K562 (cell line): ENCODE data around the gene MYO1A. TPM values are rescaled to one million over a fixed set of nuclear protein-coding genes. Genes with fewer than 3 reads are reported as not detected.

Experiments used
- ATAC-seq: fragments of 200-7000 bp; cut with Tn5 transposase; 3 replicates; pipeline ENCODE4 v1.9.1; 2020; ENCODE audit warnings: moderate library complexity
- BruUV-seq: library from RNA; stranded (reverse); fragments of 400-500 nt; replicated peaks from 2 replicates; lab custom pipeline; 2021; lab: Mats Ljungman, UMichigan
- CTCF ChIA-PET: fragments of 300-600 bp; formaldehyde crosslinking; extraction: SDS; loops from one replicate; lab custom pipeline; 2021; ENCODE audit warnings: low intra/inter-chr PET ratio; lab: Yijun Ruan, JAX
- POLR2A ChIA-PET: fragments of 300-600, 350-650 bp; sonication (Branson Sonifier 250); formaldehyde crosslinking; extraction: SDS; loops from one replicate; lab custom pipeline; 2021; ENCODE audit warnings: antibody characterized with exemption, inconsistent platforms; lab: Yijun Ruan, JAX
- DNase-seq, 4 experiments: peaks; one replicate each; pipeline versions ENCODE4 v3.0.0 to v3.0.0-alpha.2; 2011 to 2018; ENCODE audit warnings: low spot score in 3 of 4, mixed read lengths in 3 of 4; ENCODE audit errors: extremely low read depth in 1 of 4
- FAIRE-seq: peaks from 2 replicates; lab custom pipeline; 2011; peaks lifted over from hg19 to GRCh38; lab: Jason Lieb, UNC
- H2AFZ ChIP-seq: 2 replicates; pipeline ENCODE4 v1.6.0; 2011; ENCODE audit warnings: low read depth, low read length, control low read depth, inconsistent platforms
- H3K27ac ChIP-seq: fragments of 200-600 bp; 3 replicates; pipeline ENCODE4 v1.8.0; 2011; ENCODE audit warnings: low read depth, mild to moderate bottlenecking, control low read depth, inconsistent platforms, low read length, moderate library complexity, mixed read lengths; ENCODE audit errors: extremely low read depth
- H3K27me3 ChIP-seq, 2 experiments: fragments of 300-600 bp in 1 of 2; 2 replicates in 1 of 2; 3 replicates in 1 of 2; pipeline versions ENCODE4 v1.6.0 to v1.8.0; 2011; ENCODE audit warnings: inconsistent platforms in 2 of 2, low read length in 2 of 2, mild to moderate bottlenecking in 1 of 2, mixed read lengths in 1 of 2, moderate library complexity in 1 of 2; ENCODE audit not compliant: control insufficient read depth in 2 of 2, insufficient read depth in 2 of 2
- H3K36me3 ChIP-seq: fragments of 300-600 bp; 3 replicates; pipeline ENCODE4 v1.8.0; 2011; ENCODE audit warnings: mild to moderate bottlenecking, low read length, inconsistent platforms; ENCODE audit not compliant: control insufficient read depth, insufficient read depth
- H3K4me1 ChIP-seq, 2 experiments: fragments of 200-600 bp in 1 of 2; replicated peaks in 1 of 2; 2 replicates in 1 of 2; 3 replicates in 1 of 2; pipeline versions ENCODE4 v1.5.1 to v1.8.0; 2011; ENCODE audit warnings: inconsistent platforms in 2 of 2, low read length in 2 of 2, mild to moderate bottlenecking in 1 of 2, mixed read lengths in 1 of 2, moderate library complexity in 1 of 2; ENCODE audit not compliant: control insufficient read depth in 2 of 2, insufficient read depth in 2 of 2
- H3K4me2 ChIP-seq: 2 replicates; pipeline ENCODE4 v1.6.1; 2011; ENCODE audit warnings: low read length, control low read depth, inconsistent platforms, mixed read lengths; ENCODE audit not compliant: insufficient read depth
- H3K4me3 ChIP-seq: fragments of 200-600 bp; sonication (generic), shearing (Covaris generic); 2 replicates; pipeline ENCODE4 v1.5.1; 2016; ENCODE audit warnings: control low read depth, inconsistent platforms
- H3K79me2 ChIP-seq: fragments of 200-600 bp; 3 replicates; pipeline ENCODE4 v1.8.0; 2011; ENCODE audit warnings: low read length, inconsistent platforms; ENCODE audit not compliant: control insufficient read depth, insufficient read depth
- H3K9ac ChIP-seq, 2 experiments: 2 replicates each; pipeline versions ENCODE4 v1.6.0 to v1.6.1; 2011; ENCODE audit warnings: low read depth in 2 of 2, low read length in 2 of 2, control low read depth in 1 of 2, inconsistent platforms in 1 of 2, mild to moderate bottlenecking in 1 of 2, mixed read lengths in 1 of 2; ENCODE audit not compliant: insufficient read depth in 1 of 2
- H3K9me1 ChIP-seq: one replicate; pipeline ENCODE4 v1.6.0; 2011; ENCODE audit warnings: inconsistent platforms, mild to moderate bottlenecking, low read length, moderate library complexity; ENCODE audit not compliant: control insufficient read depth, insufficient read depth
- H3K9me3 ChIP-seq: replicated peaks from 2 replicates; pipeline ENCODE4 v1.5.1; 2011; ENCODE audit warnings: low read depth, low read length, inconsistent platforms; ENCODE audit not compliant: control insufficient read depth, insufficient read depth
- H4K20me1 ChIP-seq: replicated peaks from 2 replicates; pipeline ENCODE4 v1.6.1; 2011; ENCODE audit warnings: low read length, inconsistent platforms, mixed read lengths; ENCODE audit not compliant: control insufficient read depth, insufficient read depth
- ATF7 ChIP-seq: fragments of 450-650 bp; IDR thresholded peaks from 2 replicates; pipeline ENCODE4 v1.7.1; 2014; ENCODE audit warnings: mild to moderate bottlenecking, moderate library complexity
- CC2D1A ChIP-seq: fragments of 450-650 bp; IDR thresholded peaks from 2 replicates; pipeline ENCODE4 v1.6.1; 2017; ENCODE audit warnings: mild to moderate bottlenecking
- CXXC5 ChIP-seq: fragments of 250-450 bp; sonication (Bioruptor Pico); IDR thresholded peaks from 2 replicates; pipeline ENCODE4 v1.8.0; 2022; ENCODE audit warnings: inconsistent platforms, mild to moderate bottlenecking, moderate library complexity
- IRF2 ChIP-seq: sonication (generic); formaldehyde crosslinking; IDR thresholded peaks from 2 replicates; pipeline ENCODE4 v1.8.1; 2022; ENCODE audit warnings: mild to moderate bottlenecking, missing genetic modification reagents
- KLF16 ChIP-seq: IDR thresholded peaks from 2 replicates; pipeline ENCODE4 v1.6.1; 2016; ENCODE audit warnings: antibody characterized with exemption
- NFE2 ChIP-seq: IDR thresholded peaks from 2 replicates; pipeline ENCODE4 v1.6.1; 2014; ENCODE audit warnings: antibody characterized with exemption, low read depth
- PHF21A ChIP-seq: fragments of 450-650 bp; IDR thresholded peaks from 2 replicates; pipeline ENCODE4 v1.6.1; 2017; ENCODE audit warnings: low read depth, borderline replicate concordance
- RAD21 ChIP-seq, 2 experiments: fragments of 250-450 bp in 1 of 2; fragments of 450-650 bp in 1 of 2; sonication (Bioruptor Pico) in 1 of 2; formaldehyde crosslinking in 1 of 2; IDR thresholded peaks in 1 of 2; conservative IDR thresholded peaks in 1 of 2; 2 replicates each; pipeline versions ENCODE4 v1.4.0 to v1.8.0; 2020 to 2022; ENCODE audit warnings: mild to moderate bottlenecking in 2 of 2, moderate library complexity in 1 of 2
- STAG1 ChIP-seq: sonication (generic); formaldehyde crosslinking; IDR thresholded peaks from 2 replicates; pipeline ENCODE4 v1.5.0; 2020; ENCODE audit warnings: missing genetic modification reagents, borderline replicate concordance
- TRIM28 ChIP-seq: fragments of 450-650 bp; IDR thresholded peaks from 2 replicates; pipeline ENCODE4 v1.6.1; 2017
- ZC3H8 ChIP-seq: fragments of 450-650 bp; IDR thresholded peaks from 2 replicates; pipeline ENCODE4 v1.6.1; 2017
- ZHX1 ChIP-seq: fragments of 150-350 bp; conservative IDR thresholded peaks from 2 replicates; pipeline ENCODE4 v1.6.1; 2014; ENCODE audit warnings: low read length
- ZNF592 ChIP-seq: fragments of 450-650 bp; IDR thresholded peaks from 2 replicates; pipeline ENCODE4 v1.6.1; 2017; ENCODE audit warnings: antibody characterized with exemption, mild to moderate bottlenecking
- WGBS: fragments of 100-300 bp; shearing (Covaris generic); methylation state at CpG from one replicate; pipeline ENCODE4 v1.1.6; 2016; ENCODE audit warnings: low coverage, mixed read lengths; ENCODE audit not compliant: insufficient coverage; ENCODE audit errors: missing lambda C conversion rate; 5-methylcytosine and 5-hydroxymethylcytosine counted together
- in situ Hi-C: fragments of 300-500 bp; cut with MboI; formaldehyde crosslinking; loops from 4 replicates; pipeline ENCODE4 v1.15.0; 2018; ENCODE audit warnings: inconsistent platforms, mixed read lengths
- intact Hi-C: fragments of 100-400 bp; cut with micrococcal nuclease; formaldehyde crosslinking; loops from 2 replicates; pipeline ENCODE4 v1.14.2; 2022
- polyA plus RNA-seq, 8 experiments: library from polyadenylated mRNA; depleted of rRNA in 4 of 8; stranded (reverse) in 5 of 8; unstranded in 3 of 8; fragments of >200 nt; fragmentation: Nextera tagmentation in 2 of 8; fragmentation: Illumina TruSeq in 1 of 8; extraction: Ambion mirVana in 2 of 8; extraction: Trizol in 1 of 8; gene quantifications; 2 replicates each; pipeline versions ENCODE4 v1.2.1 to v1.2.3, GENCODE V29; 2011 to 2014; ENCODE audit warnings: inconsistent platforms in 1 of 8, missing spikeins in 1 of 8
- total RNA-seq, 7 experiments: library from RNA; depleted of rRNA in 6 of 7; stranded (reverse); fragments of >200 nt in 6 of 7; fragmentation: Illumina TruSeq in 2 of 7; extraction: Trizol in 2 of 7; gene quantifications; 2 replicates each; pipeline versions ENCODE4 v1.2.1 to v1.2.3, GENCODE V29; 2011 to 2021; ENCODE audit warnings: low replicate concordance in 1 of 7

MYO1A gene
- total and polyA plus RNA-seq, 9 of the 15 experiments (the other 6 are each of a cell fraction or from before 2014, with no cell fraction given) = 0.03 to 0.29 (median 0.14) TPM; not detected in 2

- no peak overlapping the region for H3K4me3 ChIP-seq
- H3K79me2 ChIP-seq = peaks cover 8% of the 10 kb centered on the region
- no peak overlapping the region for H3K4me2 ChIP-seq
- POLR2A ChIA-PET = interaction anchor here (0.7 to 3.4 kb wide), 6 partner anchors 9 to 42 kb away, joined by 3 to 29 read pairs (median 6); partner anchors contain the start of genes NEMP1 and STAT6
- peak; percentile 43 to 84 (median 50) for DNase-seq
- in situ Hi-C loops = loop anchor here (5.0 to 10.0 kb wide), 3 partner anchors 43 to 315 kb away; partner anchors contain the start of genes PRIM1 and STAT6
- 0 out of 4 replicates have a peak overlapping the region, but pooled peaks of 1 of the 2 experiments have one; percentile 0 for H3K9ac ChIP-seq
- H3K9me3 ChIP-seq = no peaks in the 10 kb centered on the region
- H3K27me3 ChIP-seq = no peaks in the 10 kb centered on the region
- no peaks in the 10 kb centered on the region for H3K9me1 ChIP-seq
- peaks cover 0 to 7% of the 10 kb centered on the region in 2 experiments; a peak in 1 of 5 replicates for H3K4me1 ChIP-seq
- no TSS peak for BruUV-seq
- FAIRE-seq = peak; percentile 93
- H3K36me3 ChIP-seq = peaks cover 77% of the 10 kb centered on the region
- 38% methylated on average over 3 of the region's 3 CpGs for WGBS
- no peak overlapping the region for H2AFZ ChIP-seq
- intact Hi-C loops = loop anchor here (1.0 to 2.0 kb wide), 3 partner anchors 24 to 113 kb away; no protein-coding TSS in a partner anchor
- CTCF ChIA-PET = interaction anchor here (1.2 to 4.5 kb wide), 7 partner anchors 18 to 113 kb away, joined by 3 to 73 read pairs (median 9); partner anchors contain the start of gene STAT6
- no peak overlapping the region for H3K27ac ChIP-seq
- H4K20me1 ChIP-seq = no peaks in the 10 kb centered on the region
- peak; percentile 97 for ATAC-seq
- TF ChIP-seq CXXC5 (0 out of 2 replicates have a peak, but pooled peaks have one; percentile 19), IRF2 (CRISPR knock-in tag) (no peak), ZC3H8 (no peak), ZNF592 (peak; percentile 60), TRIM28 (0 out of 2 replicates have a peak, but pooled peaks have one; percentile 22), RAD21 (CRISPR knock-in tag; conservative IDR thresholded peaks at IDR 0.05 in 1 of 2, IDR thresholded peaks at IDR 0.05 in 1 of 2) (peak; percentile 97 to 99), NFE2 (peak; percentile 61; the same call in 1 of the 2 replicates), CC2D1A (peak; percentile 88), ATF7 (peak; percentile 9; the same call in 1 of the 2 replicates), STAG1 (CRISPR knock-in tag) (peak; percentile 47; the same call in 1 of the 2 replicates), ZHX1 (no peak), PHF21A (no peak), KLF16 (0 out of 2 replicates have a peak, but pooled peaks have one; percentile 45)
These were observed 19.6 kb upstream of the MYO1A start for GRCh38 chr12:57069523-57069922.
